GM12878 (cell line): ENCODE data around the gene TMEM109. TPM values are rescaled to one million over a fixed set of nuclear protein-coding genes. Genes with fewer than 3 reads are reported as not detected.
A peak's percentile ranks its signal among the peaks of the same experiment; 100 is the strongest.

ENCODE experiments used
- CHD4 ChIP-seq: fragments of 200-600 bp; sonication (generic); IDR thresholded peaks from 2 replicates; pipeline ENCODE4 v1.6.1; 2016; ENCODE audit warnings: mild to moderate bottlenecking
- CREB1 ChIP-seq: IDR thresholded peaks from 2 replicates; pipeline ENCODE4 v1.6.1; 2012; ENCODE audit warnings: low read depth, mild to moderate bottlenecking, inconsistent platforms
- FOXK2 ChIP-seq: fragments of 450-650 bp; IDR thresholded peaks from 2 replicates; pipeline ENCODE4 v1.6.1; 2017; ENCODE audit warnings: mild to moderate bottlenecking, moderate library complexity
- HCFC1 ChIP-seq: fragments of 150-350 bp; IDR thresholded peaks from 2 replicates; pipeline ENCODE4 v1.6.1; 2014; ENCODE audit warnings: low read length
- IRF4 ChIP-seq: IDR thresholded peaks from 2 replicates; pipeline ENCODE4 v1.6.1; 2011; ENCODE audit warnings: low read depth, low read length
- JUNB ChIP-seq: IDR thresholded peaks from 2 replicates; pipeline ENCODE4 v1.6.1; 2016; ENCODE audit warnings: antibody characterized with exemption, mild to moderate bottlenecking
- MTA3 ChIP-seq: IDR thresholded peaks from 2 replicates; pipeline ENCODE4 v1.6.1; 2012; ENCODE audit warnings: low read length, inconsistent platforms, borderline replicate concordance
- MXI1 ChIP-seq: fragments of 150-350 bp; IDR thresholded peaks from 2 replicates; pipeline ENCODE4 v1.6.1; 2011; ENCODE audit warnings: low read depth, mild to moderate bottlenecking, inconsistent platforms, low read length, improper control_type of control experiment
- NFYB ChIP-seq: IDR thresholded peaks from 2 replicates; pipeline ENCODE4 v1.6.1; 2011; ENCODE audit warnings: low read depth, mild to moderate bottlenecking, low read length, improper control_type of control experiment, moderate library complexity; ENCODE audit not compliant: insufficient read depth
- NR2C1 ChIP-seq: fragments of 450-650 bp; IDR thresholded peaks from 2 replicates; pipeline ENCODE4 v1.6.1; 2017; ENCODE audit warnings: antibody characterized with exemption, mild to moderate bottlenecking, moderate library complexity
- PAX5 ChIP-seq: IDR thresholded peaks from 2 replicates; pipeline ENCODE4 v1.6.1; 2011; ENCODE audit warnings: low read depth, low read length, borderline replicate concordance
- PRDM15 ChIP-seq: fragments of 450-650 bp; formaldehyde crosslinking; IDR thresholded peaks from 2 replicates; pipeline ENCODE4 v1.4.0; 2020; ENCODE audit warnings: mild to moderate bottlenecking, moderate library complexity
- RAD21 ChIP-seq: IDR thresholded peaks from 2 replicates; pipeline ENCODE4 v1.6.1; 2011; ENCODE audit warnings: mild to moderate bottlenecking, low read depth, low read length, moderate library complexity; ENCODE audit not compliant: insufficient read depth
- RCOR1 ChIP-seq: conservative IDR thresholded peaks from 2 replicates; pipeline ENCODE4 v1.6.1; 2012; ENCODE audit warnings: low read depth, low read length, improper control_type of control experiment
- RELB ChIP-seq: fragments of 450-650 bp; IDR thresholded peaks from 2 replicates; pipeline ENCODE4 v1.6.1; 2017; ENCODE audit warnings: low read depth, mild to moderate bottlenecking, moderate library complexity
- SREBF1 ChIP-seq: IDR thresholded peaks from 2 replicates; pipeline ENCODE4 v1.6.1; 2012; ENCODE audit warnings: mild to moderate bottlenecking, low read length
- SUZ12 ChIP-seq: fragments of 200-600 bp; sonication (generic); IDR thresholded peaks from one replicate; pipeline ENCODE4 v1.6.1; 2018; ENCODE audit warnings: antibody characterized with exemption, mild to moderate bottlenecking; ENCODE audit not compliant: unreplicated experiment
- TCF12 ChIP-seq: IDR thresholded peaks from 2 replicates; pipeline ENCODE4 v1.6.1; 2011; ENCODE audit warnings: low read depth, mild to moderate bottlenecking, low read length
- TCF3 ChIP-seq: IDR thresholded peaks from 2 replicates; pipeline ENCODE4 v1.6.1; 2012; ENCODE audit warnings: low read depth, mild to moderate bottlenecking, low read length, borderline replicate concordance; ENCODE audit not compliant: insufficient read depth
- ZBED1 ChIP-seq: IDR thresholded peaks from 2 replicates; pipeline ENCODE4 v1.6.1; 2016; ENCODE audit warnings: borderline replicate concordance
- polyA plus RNA-seq, 11 experiments: library from polyadenylated mRNA; depleted of rRNA in 4 of 11; unstranded in 6 of 11; stranded (reverse) in 5 of 11; fragments of >200 nt; fragmentation: Nextera tagmentation in 4 of 11; fragmentation: Illumina TruSeq in 1 of 11; extraction: Ambion mirVana in 4 of 11; extraction: Trizol in 1 of 11; gene quantifications; 1 replicate in 1 of 11; 2 replicates in 10 of 11; pipeline versions ENCODE4 v1.2.1 to v1.2.3, GENCODE V29; 2011 to 2016; ENCODE audit warnings: inconsistent platforms in 2 of 11, missing spikeins in 2 of 11, low read depth in 1 of 11
- total RNA-seq, 4 experiments: library from RNA; depleted of rRNA in 3 of 4; stranded (reverse); fragments of >200 nt in 3 of 4; fragmentation: Illumina TruSeq in 1 of 4; extraction: Trizol in 1 of 4; gene quantifications; 2 replicates each; pipeline versions ENCODE4 v1.2.1 to v1.2.3, GENCODE V29; 2013 to 2021
- TF ChIP-seq, protein P1 (sequence below): fragments of 450-650 bp; IDR thresholded peaks from 2 replicates; pipeline ENCODE4 v1.6.1; 2017; ENCODE audit warnings: mild to moderate bottlenecking
- TF ChIP-seq, protein P2 (sequence below): IDR thresholded peaks from 2 replicates; pipeline ENCODE4 v1.6.1; 2012; ENCODE audit warnings: mild to moderate bottlenecking, low read depth, low read length

The TMEM109 gene
- total and polyA plus RNA-seq, 10 of the 15 experiments (the other 5 are each of a cell fraction or from before 2014, with no cell fraction given), result 21.9 to 199 (median 85.2) TPM

DNA sequence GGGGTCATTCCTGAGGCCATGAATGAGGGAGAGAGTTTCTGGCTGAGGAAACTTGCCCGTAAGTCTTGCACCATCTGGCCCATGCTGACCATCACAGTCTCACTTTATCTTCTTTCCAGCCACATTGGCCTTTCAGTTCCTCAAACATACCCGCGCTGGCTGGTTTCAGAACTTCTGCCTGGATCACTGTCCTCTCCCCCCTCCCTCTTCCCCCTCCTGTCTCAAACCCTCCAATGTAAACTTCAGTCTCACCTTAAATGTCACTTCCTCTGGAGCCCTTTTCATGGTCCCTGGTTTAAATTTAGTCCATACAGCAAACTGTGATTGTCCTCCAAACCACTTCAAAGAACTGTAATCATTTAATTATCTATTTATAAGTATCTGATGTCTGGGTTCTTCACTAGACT is 3.7 kb upstream of the TMEM109 start (continued):
- TF ChIP-seq RAD21 (no peak), ZBED1 (peak; percentile 60; the same call in 1 of the 2 replicates), MTA3 (no peak), CREB1 (no peak), SREBF1 (no peak), JUNB (peak; percentile 40), MXI1 (0 out of 2 replicates have a peak, but pooled peaks have one; percentile 48), PRDM15 (CRISPR knock-in tag) (no peak), CHD4 (no peak), PAX5 (peak; percentile 98), RCOR1 (peak; percentile 90; the same call in 1 of the 2 replicates), RELB (peak; percentile 85; the same call in 1 of the 2 replicates), NFYB (no peak), FOXK2 (no peak), HCFC1 (no peak), IRF4 (peak; percentile 100), TCF12 (peak; percentile 98), NR2C1 (no peak), TCF3 (peak; percentile 95; the same call in 1 of the 2 replicates), SUZ12 (no peak)
- TF ChIP-seq, protein P1, sequence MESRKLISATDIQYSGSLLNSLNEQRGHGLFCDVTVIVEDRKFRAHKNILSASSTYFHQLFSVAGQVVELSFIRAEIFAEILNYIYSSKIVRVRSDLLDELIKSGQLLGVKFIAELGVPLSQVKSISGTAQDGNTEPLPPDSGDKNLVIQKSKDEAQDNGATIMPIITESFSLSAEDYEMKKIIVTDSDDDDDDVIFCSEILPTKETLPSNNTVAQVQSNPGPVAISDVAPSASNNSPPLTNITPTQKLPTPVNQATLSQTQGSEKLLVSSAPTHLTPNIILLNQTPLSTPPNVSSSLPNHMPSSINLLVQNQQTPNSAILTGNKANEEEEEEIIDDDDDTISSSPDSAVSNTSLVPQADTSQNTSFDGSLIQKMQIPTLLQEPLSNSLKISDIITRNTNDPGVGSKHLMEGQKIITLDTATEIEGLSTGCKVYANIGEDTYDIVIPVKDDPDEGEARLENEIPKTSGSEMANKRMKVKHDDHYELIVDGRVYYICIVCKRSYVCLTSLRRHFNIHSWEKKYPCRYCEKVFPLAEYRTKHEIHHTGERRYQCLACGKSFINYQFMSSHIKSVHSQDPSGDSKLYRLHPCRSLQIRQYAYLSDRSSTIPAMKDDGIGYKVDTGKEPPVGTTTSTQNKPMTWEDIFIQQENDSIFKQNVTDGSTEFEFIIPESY, result no peak
- TF ChIP-seq, protein P2, sequence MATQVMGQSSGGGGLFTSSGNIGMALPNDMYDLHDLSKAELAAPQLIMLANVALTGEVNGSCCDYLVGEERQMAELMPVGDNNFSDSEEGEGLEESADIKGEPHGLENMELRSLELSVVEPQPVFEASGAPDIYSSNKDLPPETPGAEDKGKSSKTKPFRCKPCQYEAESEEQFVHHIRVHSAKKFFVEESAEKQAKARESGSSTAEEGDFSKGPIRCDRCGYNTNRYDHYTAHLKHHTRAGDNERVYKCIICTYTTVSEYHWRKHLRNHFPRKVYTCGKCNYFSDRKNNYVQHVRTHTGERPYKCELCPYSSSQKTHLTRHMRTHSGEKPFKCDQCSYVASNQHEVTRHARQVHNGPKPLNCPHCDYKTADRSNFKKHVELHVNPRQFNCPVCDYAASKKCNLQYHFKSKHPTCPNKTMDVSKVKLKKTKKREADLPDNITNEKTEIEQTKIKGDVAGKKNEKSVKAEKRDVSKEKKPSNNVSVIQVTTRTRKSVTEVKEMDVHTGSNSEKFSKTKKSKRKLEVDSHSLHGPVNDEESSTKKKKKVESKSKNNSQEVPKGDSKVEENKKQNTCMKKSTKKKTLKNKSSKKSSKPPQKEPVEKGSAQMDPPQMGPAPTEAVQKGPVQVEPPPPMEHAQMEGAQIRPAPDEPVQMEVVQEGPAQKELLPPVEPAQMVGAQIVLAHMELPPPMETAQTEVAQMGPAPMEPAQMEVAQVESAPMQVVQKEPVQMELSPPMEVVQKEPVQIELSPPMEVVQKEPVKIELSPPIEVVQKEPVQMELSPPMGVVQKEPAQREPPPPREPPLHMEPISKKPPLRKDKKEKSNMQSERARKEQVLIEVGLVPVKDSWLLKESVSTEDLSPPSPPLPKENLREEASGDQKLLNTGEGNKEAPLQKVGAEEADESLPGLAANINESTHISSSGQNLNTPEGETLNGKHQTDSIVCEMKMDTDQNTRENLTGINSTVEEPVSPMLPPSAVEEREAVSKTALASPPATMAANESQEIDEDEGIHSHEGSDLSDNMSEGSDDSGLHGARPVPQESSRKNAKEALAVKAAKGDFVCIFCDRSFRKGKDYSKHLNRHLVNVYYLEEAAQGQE, result no peak
